ENCODE data around the gene MYL12A.

The MYL12A gene

GRCh38 chr18:3211236-3211992 is 36.2 kb upstream of the MYL12A start:
- POLR2A ChIA-PET: no interaction called here
- DNase-seq (ENCODE audit: extremely low spot score): no peak
- CTCF ChIA-PET: interaction anchor here (0.8 kb wide), 1 partner anchor 264 kb away, joined by 3 read pairs; no protein-coding TSS in a partner anchor
- TF ChIP-seq SP1 (IDR thresholded peaks at IDR 0.05): no peak

DNA sequence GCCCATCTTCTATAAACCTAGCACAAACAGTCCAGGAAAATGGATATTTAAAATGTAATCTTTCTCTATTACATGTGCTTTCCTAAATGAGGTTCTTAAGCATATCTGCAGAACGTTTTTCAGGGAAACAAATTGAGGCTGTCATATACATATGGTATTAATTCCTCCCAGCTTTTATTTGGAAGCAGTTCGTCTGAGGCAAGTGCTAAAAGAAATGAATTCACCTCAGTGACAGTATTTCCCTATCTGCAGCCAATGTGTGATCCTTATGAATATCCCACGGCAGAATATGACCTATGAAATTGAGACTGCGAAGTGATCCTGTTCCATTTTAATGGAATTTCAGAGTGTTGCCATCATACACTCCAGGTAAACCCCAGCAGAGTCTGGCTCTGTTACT is 34.9 kb upstream of the MYL12A start:
- ChIA-PET CTCF (no interaction called here), POLR2A (no interaction called here)
- TF ChIP-seq CTBP1 (IDR thresholded peaks at IDR 0.05; ENCODE audit: borderline replicate concordance) (no peak), HDGF (IDR thresholded peaks at IDR 0.05; ENCODE audit: borderline replicate concordance) (no peak), FOXM1 (IDR thresholded peaks at IDR 0.05; ENCODE audit: borderline replicate concordance) (no peak), SUZ12 (IDR thresholded peaks at IDR 0.05) (no peak), L3MBTL2 (conservative IDR thresholded peaks at IDR 0.05) (no peak), SP1 (IDR thresholded peaks at IDR 0.05) (no peak)
- DNase-seq (ENCODE audit: extremely low spot score): no peak

DNA sequence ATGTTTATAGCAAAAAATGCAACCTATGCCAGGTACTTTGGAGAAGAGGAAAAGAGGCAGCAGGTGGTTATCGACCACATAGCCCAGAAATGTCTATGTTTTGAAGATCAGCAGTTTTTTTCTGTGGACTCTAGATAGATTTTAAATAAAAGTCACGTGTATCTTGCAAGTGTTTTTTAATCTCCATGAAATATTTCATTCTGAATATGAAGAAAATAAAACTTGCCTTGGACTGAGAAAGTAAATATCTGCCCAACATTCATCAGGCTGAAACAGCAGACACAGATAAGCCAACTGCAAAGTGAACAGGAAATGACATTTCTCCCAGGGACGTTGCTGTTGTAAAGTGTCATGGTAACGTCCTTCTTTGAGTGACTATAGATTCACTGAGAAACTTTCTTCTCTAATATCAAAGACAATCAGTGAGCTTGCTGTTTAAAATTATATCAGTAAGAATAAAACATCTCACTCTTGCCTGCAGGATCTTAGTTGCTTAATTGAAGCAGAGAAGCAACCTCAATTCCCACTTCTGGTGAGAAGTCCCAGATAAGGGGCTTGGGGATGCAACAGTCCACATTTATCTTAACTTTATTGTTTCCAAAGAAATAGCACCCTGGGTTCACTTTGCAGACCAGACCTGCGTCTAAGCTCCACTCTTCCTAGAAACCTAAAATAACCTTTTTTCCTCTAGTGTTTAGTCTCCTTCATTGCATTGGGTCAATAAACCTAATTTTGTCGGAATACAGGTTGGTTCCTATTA is 34.1 kb upstream of the MYL12A start:
- TF ChIP-seq FOXA1 (IDR thresholded peaks at IDR 0.05) (no peak), FOXM1 (IDR thresholded peaks at IDR 0.05; ENCODE audit: borderline replicate concordance) (no peak), PKNOX1 (IDR thresholded peaks at IDR 0.05) (no peak), BHLHE40 (IDR thresholded peaks at IDR 0.05; ENCODE audit: borderline replicate concordance) (no peak), SUZ12 (IDR thresholded peaks at IDR 0.05) (no peak), SP1 (IDR thresholded peaks at IDR 0.05) (no peak)
- no peak for DNase-seq (ENCODE audit: extremely low spot score)
- ChIA-PET POLR2A (no interaction called here), CTCF (no interaction called here)

- no peak for DNase-seq (ENCODE audit: extremely low spot score)
- ChIA-PET CTCF (no interaction called here), POLR2A (no interaction called here)
- no peak for TF ChIP-seq PKNOX1 (IDR thresholded peaks at IDR 0.05)
- TF ChIP-seq FOXK2 (IDR thresholded peaks at IDR 0.05): no peak
- TF ChIP-seq FOXM1 (IDR thresholded peaks at IDR 0.05; ENCODE audit: borderline replicate concordance): no peak
- TF ChIP-seq BHLHE40 (IDR thresholded peaks at IDR 0.05; ENCODE audit: borderline replicate concordance): no peak
- no peak for TF ChIP-seq SP1 (IDR thresholded peaks at IDR 0.05)
- TF ChIP-seq ELF4 (IDR thresholded peaks at IDR 0.05): no peak
- no peak for TF ChIP-seq ARNT (IDR thresholded peaks at IDR 0.05)
- no peak for TF ChIP-seq L3MBTL2 (conservative IDR thresholded peaks at IDR 0.05)
- no peak for TF ChIP-seq NFRKB (IDR thresholded peaks at IDR 0.05)
- TF ChIP-seq CTBP1 (IDR thresholded peaks at IDR 0.05; ENCODE audit: borderline replicate concordance): no peak
- TF ChIP-seq SUZ12 (IDR thresholded peaks at IDR 0.05): no peak
- no peak for TF ChIP-seq LEF1 (IDR thresholded peaks at IDR 0.05; ENCODE audit: borderline replicate concordance)
Observed at GRCh38 chr18:3214855-3215637, 32.6 kb upstream of the MYL12A start.

DNA sequence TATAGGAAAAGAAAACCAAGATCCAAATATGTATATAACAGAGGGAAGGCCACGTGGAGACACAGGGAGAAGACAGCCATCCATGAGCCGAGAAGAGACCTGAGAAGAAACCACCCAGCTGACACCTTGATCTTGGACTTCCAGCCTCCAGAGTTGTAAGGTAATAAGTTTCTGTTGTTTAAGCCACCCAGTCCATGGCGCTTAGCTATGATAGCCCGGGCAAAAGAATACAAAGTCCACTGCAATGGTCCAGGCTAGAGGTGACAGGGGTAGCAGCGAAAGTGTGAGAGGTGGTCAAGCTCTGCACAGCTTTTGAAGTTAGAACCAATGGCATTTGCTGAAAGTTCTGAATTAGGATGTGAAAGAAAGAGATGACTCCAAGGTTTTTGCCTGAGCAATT is 30.6 kb upstream of the MYL12A start:
- ChIA-PET CTCF (no interaction called here), POLR2A (no interaction called here)
- DNase-seq (ENCODE audit: extremely low spot score): no peak
- no peak for TF ChIP-seq BHLHE40 (IDR thresholded peaks at IDR 0.05; ENCODE audit: borderline replicate concordance)
- TF ChIP-seq SUZ12 (IDR thresholded peaks at IDR 0.05): no peak
- no peak for TF ChIP-seq ELF4 (IDR thresholded peaks at IDR 0.05)

GRCh38 chr18:3217948-3218647 is 29.5 kb upstream of the MYL12A start:
- TF ChIP-seq ELF4 (IDR thresholded peaks at IDR 0.05): no peak
- ChIA-PET POLR2A (interaction anchor here (0.8 kb wide), 1 partner anchor 16 kb away, joined by 3 read pairs; no protein-coding TSS in a partner anchor), CTCF (no interaction called here)
- no peak for DNase-seq (ENCODE audit: extremely low spot score)

DNA sequence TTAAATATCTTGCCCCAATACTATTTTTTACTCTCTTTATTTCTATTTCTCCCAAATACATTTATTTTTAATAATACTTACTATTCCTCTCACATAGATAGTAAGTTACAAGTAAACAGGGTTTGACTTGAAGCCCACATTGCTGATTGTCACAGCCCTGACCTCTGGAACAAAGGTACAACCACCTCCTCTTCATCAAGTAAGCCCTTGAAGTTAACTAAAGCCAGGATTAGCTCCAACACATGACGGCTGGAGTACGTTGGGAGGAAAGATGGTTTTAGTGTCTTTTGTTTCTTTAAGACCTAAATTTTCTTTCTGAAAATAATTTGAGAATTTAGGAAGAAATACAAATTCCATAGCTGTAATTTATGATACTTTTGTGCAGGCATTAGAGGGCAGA is 28.8 kb upstream of the MYL12A start:
- DNase-seq (ENCODE audit: extremely low spot score): no peak
- POLR2A ChIA-PET: no interaction called here
- no peak for TF ChIP-seq ZNF384 (IDR thresholded peaks at IDR 0.05)
- TF ChIP-seq ELF4 (IDR thresholded peaks at IDR 0.05): no peak
- no peak for TF ChIP-seq FOXK2 (IDR thresholded peaks at IDR 0.05)
- TF ChIP-seq FOXA1 (IDR thresholded peaks at IDR 0.05): no peak
- TF ChIP-seq TARDBP (IDR thresholded peaks at IDR 0.05): no peak
- TF ChIP-seq CTBP1 (IDR thresholded peaks at IDR 0.05; ENCODE audit: borderline replicate concordance): no peak
- TF ChIP-seq BHLHE40 (IDR thresholded peaks at IDR 0.05; ENCODE audit: borderline replicate concordance): no peak
- CTCF ChIA-PET: no interaction called here

All from HEK293T (cell line).